Endothelial cell of umbilical vein (primary cell): ENCODE data around the gene CCDC187. TPM values are rescaled to one million over a fixed set of nuclear protein-coding genes. Genes with fewer than 3 reads are reported as not detected.

Source experiments
- BruUV-seq: library from RNA; stranded (reverse); fragments of 400-500 nt; replicated peaks from 2 replicates; lab custom pipeline; 2021; lab: Mats Ljungman, UMichigan
- CTCF ChIA-PET: fragments of 300-600, 350-600 bp; sonication (Branson Sonifier 250); formaldehyde crosslinking; loops from one replicate; lab custom pipeline; 2021; ENCODE audit warnings: antibody characterized with exemption, inconsistent platforms; lab: Charles Lee
- POLR2A ChIA-PET: fragments of 300-600, 350-600 bp; sonication (Branson Sonifier 250); formaldehyde crosslinking; loops from one replicate; lab custom pipeline; 2021; ENCODE audit warnings: antibody characterized with exemption, inconsistent platforms; lab: Charles Lee
- DNase-seq: peaks from one replicate; pipeline ENCODE4 v3.0.0-alpha.2; 2011; ENCODE audit warnings: low read depth, low spot score
- FAIRE-seq: peaks from 2 replicates; lab custom pipeline; 2011; peaks lifted over from hg19 to GRCh38; lab: Jason Lieb, UNC
- H2AFZ ChIP-seq: 2 replicates; pipeline ENCODE4 v1.6.0; 2012; ENCODE audit warnings: low read depth, low read length, control low read depth, inconsistent platforms
- H3K27ac ChIP-seq: 2 replicates; pipeline ENCODE4 v1.5.1; 2011; ENCODE audit warnings: low read depth, mild to moderate bottlenecking, control low read depth, low read length, moderate library complexity; ENCODE audit not compliant: insufficient read depth
- H3K27me3 ChIP-seq, 2 experiments: 2 replicates each; pipeline versions ENCODE4 v1.6.0 to v1.6.1; 2011; ENCODE audit warnings: low read length in 2 of 2, mixed read lengths in 1 of 2; ENCODE audit not compliant: control insufficient read depth in 2 of 2, insufficient read depth in 2 of 2
- H3K36me3 ChIP-seq, 2 experiments: 2 replicates in 1 of 2; 3 replicates in 1 of 2; pipeline ENCODE4 v1.5.1; 2011; ENCODE audit warnings: low read length in 2 of 2, mild to moderate bottlenecking in 1 of 2, moderate library complexity in 1 of 2; ENCODE audit not compliant: control insufficient read depth in 2 of 2, insufficient read depth in 2 of 2; ENCODE audit errors: extremely low read depth in 1 of 2
- H3K4me1 ChIP-seq: 3 replicates; pipeline ENCODE4 v1.5.1; 2011; ENCODE audit warnings: mild to moderate bottlenecking, low read length; ENCODE audit not compliant: control insufficient read depth, insufficient read depth; ENCODE audit errors: extremely low read depth
- H3K4me2 ChIP-seq: 2 replicates; pipeline ENCODE4 v1.6.1; 2011; ENCODE audit warnings: low read length, control low read depth, mixed read lengths; ENCODE audit not compliant: insufficient read depth
- H3K4me3 ChIP-seq, 3 experiments: fragments of 200-600 bp in 1 of 3; sonication (generic), shearing (Covaris generic) in 1 of 3; replicated peaks in 1 of 3; 2 replicates each; pipeline ENCODE4 v1.5.1; 2011 to 2016; ENCODE audit warnings: control low read depth in 3 of 3, low read length in 3 of 3, mild to moderate bottlenecking in 2 of 3, inconsistent platforms in 1 of 3, low read depth in 1 of 3, moderate library complexity in 1 of 3; ENCODE audit not compliant: insufficient read depth in 1 of 3
- H3K79me2 ChIP-seq: 2 replicates; pipeline ENCODE4 v1.6.0; 2012; ENCODE audit warnings: low read length, inconsistent platforms; ENCODE audit not compliant: control insufficient read depth, insufficient read depth
- H3K9ac ChIP-seq: replicated peaks from 2 replicates; pipeline ENCODE3; 2011; ENCODE audit warnings: low read length, control low read depth; ENCODE audit not compliant: insufficient read depth; ENCODE audit errors: extremely low read depth
- H3K9me1 ChIP-seq: replicated peaks from 3 replicates; pipeline ENCODE4 v1.6.0; 2011; ENCODE audit warnings: mild to moderate bottlenecking, low read length; ENCODE audit not compliant: control insufficient read depth, insufficient read depth; ENCODE audit errors: extremely low read depth
- H3K9me3 ChIP-seq: replicated peaks from 2 replicates; pipeline ENCODE4 v1.5.1; 2012; ENCODE audit warnings: low read length, inconsistent platforms; ENCODE audit not compliant: control insufficient read depth, insufficient read depth
- H4K20me1 ChIP-seq: replicated peaks from 2 replicates; pipeline ENCODE3; 2011; ENCODE audit warnings: mild to moderate bottlenecking, low read length; ENCODE audit not compliant: control insufficient read depth, insufficient read depth; ENCODE audit errors: extremely low read depth
- EZH2 ChIP-seq: IDR thresholded peaks from 2 replicates; pipeline ENCODE4 v1.6.1; 2012; ENCODE audit warnings: borderline replicate concordance, low read depth, mild to moderate bottlenecking, moderate library complexity, low read length, inconsistent platforms; ENCODE audit not compliant: severe bottlenecking
- GATA2 ChIP-seq: IDR thresholded peaks from 2 replicates; pipeline ENCODE4 v1.7.0; 2011; ENCODE audit warnings: low read depth, mild to moderate bottlenecking, moderate library complexity, mixed read lengths, low read length; ENCODE audit not compliant: insufficient read length, insufficient read depth
- JUN ChIP-seq: IDR thresholded peaks from 2 replicates; pipeline ENCODE4 v1.6.1; 2011; ENCODE audit warnings: borderline replicate concordance, low read depth; ENCODE audit not compliant: insufficient read length, insufficient read depth
- MYC ChIP-seq: IDR thresholded peaks from one replicate; pipeline ENCODE4 v1.6.1; 2011; ENCODE audit warnings: mild to moderate bottlenecking, low read depth, low read length
- POLR2AphosphoS5 ChIP-seq: IDR thresholded peaks from 2 replicates; pipeline ENCODE4 v1.6.1; 2012; ENCODE audit warnings: low read depth, mild to moderate bottlenecking, control low read depth, low read length, moderate library complexity; ENCODE audit not compliant: insufficient read depth
- dilution Hi-C: fragments of 300-500 bp; cut with MboI; formaldehyde crosslinking; loops from one replicate; pipeline ENCODE4 v1.15.0; 2019; ENCODE audit warnings: low sequenced_read_pairs; ENCODE audit not compliant: extremely low pct_ligation_motif_present
- intact Hi-C: fragments of 100-400 bp; cut with micrococcal nuclease; formaldehyde crosslinking; loops from one replicate; pipeline ENCODE4 v1.10.0; 2022
- polyA plus RNA-seq, 4 experiments: library from polyadenylated mRNA; depleted of rRNA in 3 of 4; stranded (reverse) in 3 of 4; unstranded in 1 of 4; fragments of >200 nt; gene quantifications; 2 replicates each; pipeline versions ENCODE4 v1.2.1 to v1.2.3, GENCODE V29; 2011 to 2012; ENCODE audit warnings: missing spikeins in 1 of 4
- total RNA-seq: library from RNA; stranded (reverse); gene quantifications from 2 replicates; pipeline ENCODE4 v1.2.3, GENCODE V29; 2021
- TF ChIP-seq, protein P1 (sequence below), 2 donors: IDR thresholded peaks; 1 replicate in 1 of 2; 2 replicates in 1 of 2; pipeline ENCODE4 v1.5.1; 2011; ENCODE audit warnings: low read length in 2 of 2, mild to moderate bottlenecking in 2 of 2, moderate library complexity in 2 of 2, control low read depth in 1 of 2, inconsistent platforms in 1 of 2, low read depth in 1 of 2; ENCODE audit not compliant: insufficient read depth in 1 of 2; ENCODE audit errors: extremely low read depth in 1 of 2
- TF ChIP-seq, protein P2 (sequence below): IDR thresholded peaks from 2 replicates; pipeline ENCODE4 v1.6.1; 2011; ENCODE audit not compliant: insufficient read depth, insufficient read length

CCDC187 gene
- total and polyA plus RNA-seq, 2 donors (not counting 3 experiments of a cell fraction or from before 2014, with no cell fraction given): not detected

DNA sequence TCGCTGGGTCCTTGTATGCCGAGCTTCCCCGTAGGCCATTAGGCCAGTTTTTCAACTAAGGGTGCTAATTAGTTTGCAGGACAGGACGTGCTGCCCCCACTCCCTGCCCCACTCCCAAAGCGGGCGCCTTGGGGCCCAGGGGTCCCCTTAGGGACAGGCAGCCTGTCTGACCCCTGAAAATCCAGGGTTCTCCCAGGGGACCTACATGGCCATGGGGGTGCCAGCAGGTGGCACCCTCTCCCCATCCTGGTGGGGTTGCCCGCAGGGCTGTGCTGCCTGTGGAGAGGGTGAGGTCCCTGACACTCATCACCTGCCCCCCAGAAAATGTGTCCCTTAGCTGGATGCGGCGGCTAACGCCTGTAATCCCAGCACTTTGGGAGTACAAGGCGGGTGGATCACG, 8.5 kb upstream of the CCDC187 start:
- Histone ChIP-seq H3K79me2 (no peaks in the 10 kb centered on the region), H3K9me1 (no peaks in the 10 kb centered on the region), H2AFZ (no peak overlapping the region), H3K9me3 (no peaks in the 10 kb centered on the region), H4K20me1 (no peaks in the 10 kb centered on the region), H3K36me3 (no peaks in the 10 kb centered on the region), H3K9ac (no peak overlapping the region), H3K4me3 (no peak overlapping the region), H3K27ac (no peak overlapping the region), H3K4me1 (no peaks in the 10 kb centered on the region), H3K4me2 (no peak overlapping the region), H3K27me3 (no peaks in the 10 kb centered on the region)
- ChIA-PET POLR2A (no interaction called here), CTCF (interaction anchor here (0.6 to 3.3 kb wide), 17 partner anchors 9 to 126 kb away, joined by 3 to 27 read pairs (median 4); partner anchors contain the start of genes CCDC187, DNLZ and GPSM1)
- BruUV-seq: no TSS peak
- FAIRE-seq (no peak), DNase-seq (peak; percentile 51)
- intact Hi-C loops: loop anchor here (1.0 to 2.0 kb wide), 3 partner anchors 30 to 88 kb away; partner anchors contain the start of genes DNLZ and SNAPC4
- TF ChIP-seq MYC: no peak
- TF ChIP-seq, protein P1, sequence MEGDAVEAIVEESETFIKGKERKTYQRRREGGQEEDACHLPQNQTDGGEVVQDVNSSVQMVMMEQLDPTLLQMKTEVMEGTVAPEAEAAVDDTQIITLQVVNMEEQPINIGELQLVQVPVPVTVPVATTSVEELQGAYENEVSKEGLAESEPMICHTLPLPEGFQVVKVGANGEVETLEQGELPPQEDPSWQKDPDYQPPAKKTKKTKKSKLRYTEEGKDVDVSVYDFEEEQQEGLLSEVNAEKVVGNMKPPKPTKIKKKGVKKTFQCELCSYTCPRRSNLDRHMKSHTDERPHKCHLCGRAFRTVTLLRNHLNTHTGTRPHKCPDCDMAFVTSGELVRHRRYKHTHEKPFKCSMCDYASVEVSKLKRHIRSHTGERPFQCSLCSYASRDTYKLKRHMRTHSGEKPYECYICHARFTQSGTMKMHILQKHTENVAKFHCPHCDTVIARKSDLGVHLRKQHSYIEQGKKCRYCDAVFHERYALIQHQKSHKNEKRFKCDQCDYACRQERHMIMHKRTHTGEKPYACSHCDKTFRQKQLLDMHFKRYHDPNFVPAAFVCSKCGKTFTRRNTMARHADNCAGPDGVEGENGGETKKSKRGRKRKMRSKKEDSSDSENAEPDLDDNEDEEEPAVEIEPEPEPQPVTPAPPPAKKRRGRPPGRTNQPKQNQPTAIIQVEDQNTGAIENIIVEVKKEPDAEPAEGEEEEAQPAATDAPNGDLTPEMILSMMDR (IDR thresholded peaks at IDR 0.05; ENCODE audit: extremely low read depth in 1 of 2, insufficient read depth in 1 of 2, low read depth in 1 of 2, low read length in 2 of 2): peak; percentile 23 to 83
- dilution Hi-C loops: no loop called here

DNA sequence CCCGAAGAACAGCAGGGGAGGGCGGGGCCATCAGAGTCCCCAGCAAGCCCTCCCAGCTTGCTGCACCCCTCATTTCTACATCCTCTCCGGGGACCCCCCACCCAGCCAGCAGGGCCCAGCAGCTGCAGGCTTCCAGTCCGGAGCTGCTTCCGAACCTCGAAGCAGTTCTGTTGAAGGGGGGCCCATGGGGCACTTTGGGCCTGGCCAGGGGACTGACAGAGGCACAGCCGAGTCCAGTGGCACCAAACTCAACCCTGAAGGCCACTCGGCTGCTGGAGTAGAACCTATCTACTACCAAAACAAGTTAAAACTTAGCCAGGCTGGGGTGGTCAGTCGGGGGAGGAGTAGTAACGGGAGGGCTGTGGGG, 8.1 kb upstream of the CCDC187 start:
- DNase-seq (no peak), FAIRE-seq (no peak)
- dilution Hi-C loops: no loop called here
- POLR2A ChIA-PET: interaction anchor here (0.5 kb wide), 1 partner anchor 522 kb away, joined by 5 read pairs; no protein-coding TSS in a partner anchor
- H3K4me1 ChIP-seq: no peaks in the 10 kb centered on the region
- CTCF ChIA-PET: interaction anchor here (0.8 to 3.3 kb wide), 8 partner anchors 12 to 89 kb away, joined by 3 to 27 read pairs (median 11); partner anchors contain the start of genes DNLZ and GPSM1
- no peak overlapping the region for H3K27ac ChIP-seq
- no peaks in the 10 kb centered on the region for H3K79me2 ChIP-seq
- H3K9me3 ChIP-seq: no peaks in the 10 kb centered on the region
- H2AFZ ChIP-seq: no peak overlapping the region
- intact Hi-C loops: loop anchor here (1.0 to 2.0 kb wide), 3 partner anchors 31 to 88 kb away; partner anchors contain the start of genes DNLZ and SNAPC4
- H4K20me1 ChIP-seq: no peaks in the 10 kb centered on the region
- TF ChIP-seq GATA2 (no peak), EZH2 (no peak), POLR2AphosphoS5 (no peak), JUN (no peak)
- TF ChIP-seq, protein P2, sequence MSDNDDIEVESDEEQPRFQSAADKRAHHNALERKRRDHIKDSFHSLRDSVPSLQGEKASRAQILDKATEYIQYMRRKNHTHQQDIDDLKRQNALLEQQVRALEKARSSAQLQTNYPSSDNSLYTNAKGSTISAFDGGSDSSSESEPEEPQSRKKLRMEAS: no peak
- H3K4me2 ChIP-seq: no peak overlapping the region
- H3K4me3 ChIP-seq: no peak overlapping the region
- no peaks in the 10 kb centered on the region for H3K27me3 ChIP-seq
- no peaks in the 10 kb centered on the region for H3K9me1 ChIP-seq
- H3K9ac ChIP-seq: no peak overlapping the region
- H3K36me3 ChIP-seq: no peaks in the 10 kb centered on the region
- no TSS peak for BruUV-seq
